Neural crest cell (in vitro differentiated cells): Measurements from ENCODE around the gene IFIT2. TPM values are rescaled to one million over a fixed set of nuclear protein-coding genes. Genes with fewer than 3 reads are reported as not detected.
"Not testable (repeated sequence)": the region's sequence is repeated elsewhere in the genome, so short reads cannot be mapped to it uniquely, and the experiment has no call there.

Experiments
- DNase-seq: peaks from one replicate; pipeline ENCODE4 v3.0.0; 2021; ENCODE audit warnings: low read depth, mixed read lengths, low spot score
- H3K27ac Mint-ChIP-seq: one replicate; pipeline ENCODE4 v1.8.0; 2021; ENCODE audit warnings: mild to moderate bottlenecking, mixed read lengths; ENCODE audit not compliant: unreplicated experiment
- H3K27me3 Mint-ChIP-seq: 2 replicates; pipeline ENCODE4 v1.8.0; 2021; ENCODE audit warnings: low read depth, mild to moderate bottlenecking, mixed read lengths
- H3K36me3 Mint-ChIP-seq: 2 replicates; pipeline ENCODE4 v1.8.0; 2021; ENCODE audit warnings: low read depth, mild to moderate bottlenecking, mixed read lengths
- H3K4me1 Mint-ChIP-seq: 2 replicates; pipeline ENCODE4 v1.8.0; 2021; ENCODE audit warnings: mixed read lengths
- H3K4me3 Mint-ChIP-seq: one replicate; pipeline ENCODE4 v1.8.0; 2021; ENCODE audit warnings: mild to moderate bottlenecking, mixed read lengths
- H3K9me3 Mint-ChIP-seq: 2 replicates; pipeline ENCODE4 v1.8.0; 2021; ENCODE audit warnings: mixed read lengths
- CTCF ChIP-seq: fragments of 200-600 bp; sonication (generic); conservative IDR thresholded peaks from 2 replicates; pipeline ENCODE4 v1.5.0; 2021; ENCODE audit warnings: antibody characterized with exemption, mild to moderate bottlenecking
- total RNA-seq: library from RNA; stranded (reverse); gene quantifications from 2 replicates; pipeline ENCODE4 v1.2.1, GENCODE V29; 2021

The IFIT2 gene
- total RNA-seq, 1 donor from 2014 or later: 0.12 TPM

GRCh38 chr10:89327803-89328441, 26.1 kb downstream of the IFIT2 start, which contains the start of gene IFIT3:
IFIT3 (plus strand) TSS chr10:89327997; CDS start chr10:89328074, 77 bp downstream.
- Mint-ChIP-seq H3K4me3 (peak within 1 kb of the TSS; percentile 62), H3K9me3 (peaks cover 3% of the 10 kb centered on the region), H3K27ac (peak within 1 kb of the TSS; percentile 98), H3K36me3 (peaks cover 3% of the 10 kb centered on the region), H3K27me3 (no peaks in the 10 kb centered on the region), H3K4me1 (peaks cover 51% of the 10 kb centered on the region)
- DNase-seq: peak; percentile 12
- no peak for TF ChIP-seq CTCF

DNA sequence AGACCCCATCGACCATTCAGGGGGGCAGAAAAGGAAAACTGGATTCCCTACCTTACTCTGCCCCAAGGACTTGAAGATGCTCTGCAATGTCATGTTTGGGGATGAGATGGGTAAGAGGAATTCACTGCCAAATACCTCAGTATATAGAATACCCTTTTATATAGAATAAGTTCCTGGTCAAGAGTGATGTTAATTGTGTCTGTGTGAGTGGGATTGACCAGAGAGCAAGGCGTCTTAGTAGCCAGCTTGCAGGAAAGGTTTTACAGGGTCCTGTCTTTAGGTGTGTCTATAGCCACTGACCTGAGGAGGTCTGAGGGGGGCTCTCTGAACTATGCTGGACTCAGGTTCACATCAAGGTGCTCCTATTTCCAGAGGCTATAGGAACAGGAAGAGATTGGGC, 27.3 kb downstream of the IFIT2 start:
- Mint-ChIP-seq H3K9me3 (no peaks in the 10 kb centered on the region), H3K4me1 (peaks cover 64% of the 10 kb centered on the region), H3K36me3 (no peaks in the 10 kb centered on the region), H3K27ac (no peak overlapping the region), H3K4me3 (no peak overlapping the region), H3K27me3 (no peaks in the 10 kb centered on the region)
- DNase-seq: no peak
- no peak for TF ChIP-seq CTCF

GRCh38 chr10:89330014-89330413, 28.2 kb downstream of the IFIT2 start:
- Mint-ChIP-seq H3K4me1 (peaks cover 65% of the 10 kb centered on the region), H3K27ac (peak overlapping the region; percentile 16)

DNA sequence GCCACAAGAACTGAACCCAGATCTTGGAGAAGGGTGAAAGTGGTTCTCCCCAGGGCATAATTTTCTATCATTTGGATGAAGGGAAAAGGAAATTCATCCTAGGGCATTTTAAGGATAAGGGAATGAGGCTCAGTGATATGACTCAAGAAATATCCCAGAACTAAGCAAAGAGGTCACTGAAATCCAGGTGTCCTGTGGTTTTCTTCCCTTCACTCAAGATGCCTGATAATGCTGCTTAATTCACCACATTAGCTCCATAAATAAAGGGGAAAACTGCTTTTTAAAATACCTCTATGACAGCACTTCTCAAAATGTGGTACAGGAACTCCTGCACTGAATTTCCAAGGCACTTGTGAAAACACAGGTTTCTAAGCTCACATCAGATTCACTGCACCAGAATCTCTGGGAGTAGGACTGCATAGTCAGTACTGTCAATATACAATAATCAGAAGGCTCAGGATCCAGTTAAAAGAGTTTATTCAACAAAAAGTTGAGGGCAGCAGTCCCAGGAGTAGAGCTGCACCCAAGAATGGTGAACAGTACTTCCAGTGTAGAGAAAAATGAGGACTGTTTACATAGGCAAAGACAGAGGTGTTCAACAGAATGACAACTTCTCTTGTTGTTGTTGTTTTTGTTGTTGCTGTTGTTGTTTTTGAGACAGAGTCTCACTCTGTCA, 28.8 kb downstream of the IFIT2 start:
- DNase-seq: no peak
- no peak overlapping the region for H3K27ac Mint-ChIP-seq
- no peaks in the 10 kb centered on the region for H3K36me3 Mint-ChIP-seq
- H3K4me3 Mint-ChIP-seq: no peak overlapping the region
- no peak for TF ChIP-seq CTCF
- peaks cover 65% of the 10 kb centered on the region for H3K4me1 Mint-ChIP-seq
- no peaks in the 10 kb centered on the region for H3K9me3 Mint-ChIP-seq
- no peaks in the 10 kb centered on the region for H3K27me3 Mint-ChIP-seq

More at GRCh38 chr10:89330014-89330413, 28.2 kb downstream of the IFIT2 start:
- H3K27me3 Mint-ChIP-seq, DNase-seq, H3K9me3 Mint-ChIP-seq, H3K36me3 Mint-ChIP-seq: not testable (repeated sequence)
- peak overlapping the region; percentile 50 for H3K4me3 Mint-ChIP-seq

DNA sequence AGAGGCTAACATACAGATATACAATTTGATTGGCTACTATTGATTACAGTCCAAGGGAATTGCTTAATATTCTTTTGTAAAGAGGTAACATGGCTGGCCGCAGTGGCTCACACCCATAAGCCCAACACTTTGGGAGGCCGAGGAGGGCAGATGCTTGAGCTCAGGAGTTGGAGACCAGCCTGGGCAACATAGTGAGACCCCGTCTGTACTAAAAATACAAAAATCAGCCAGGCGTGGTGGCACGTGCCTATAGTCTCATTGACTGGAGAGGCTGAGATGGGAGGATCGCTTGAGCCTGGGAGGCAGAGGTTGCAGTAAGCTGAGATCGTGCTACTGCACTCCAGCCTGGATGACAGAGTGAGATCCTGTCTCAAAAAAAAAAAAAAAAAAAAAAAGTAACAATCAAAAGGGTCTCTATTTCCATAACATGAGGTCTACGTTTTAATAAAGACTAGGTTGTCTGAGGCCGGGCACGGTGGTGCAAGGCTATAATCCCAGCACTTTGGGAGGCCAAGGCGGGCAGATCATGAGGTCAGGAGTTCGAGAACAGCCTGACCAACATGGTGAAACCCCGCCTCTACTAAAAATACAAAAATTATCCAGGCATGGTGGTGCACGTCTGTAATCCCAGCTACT, 29.8 kb downstream of the IFIT2 start:
- not testable (repeated sequence) for H3K27me3 Mint-ChIP-seq, DNase-seq, H3K27ac Mint-ChIP-seq, H3K4me3 Mint-ChIP-seq, H3K36me3 Mint-ChIP-seq, H3K9me3 Mint-ChIP-seq
- peaks cover 59% of the 10 kb centered on the region for H3K4me1 Mint-ChIP-seq

DNA sequence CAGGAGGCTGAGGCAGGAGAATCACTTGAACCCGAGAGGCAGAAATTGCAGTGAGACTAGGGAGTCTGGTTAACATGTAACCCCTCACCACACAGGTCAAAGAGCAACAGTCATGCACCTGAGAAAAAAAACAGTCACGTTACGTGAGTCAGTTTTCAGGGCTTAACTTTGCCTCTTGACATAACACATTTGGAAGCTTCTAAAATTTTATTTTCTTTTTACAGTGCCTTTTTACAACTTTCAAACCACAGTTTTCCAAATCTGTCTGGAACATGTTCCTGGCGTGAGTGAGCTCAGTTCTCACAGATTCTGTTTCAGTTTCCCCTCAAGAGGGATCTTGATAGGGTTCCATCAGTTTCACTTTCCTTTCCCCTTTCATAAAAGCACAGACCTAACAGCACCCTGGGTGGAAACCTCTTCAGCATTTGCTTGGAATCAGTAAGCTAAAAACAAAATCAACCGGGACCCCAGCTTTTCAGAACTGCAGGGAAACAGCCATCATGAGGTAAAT, 30.3 kb downstream of the IFIT2 start:
- peak overlapping the region; percentile 48 for H3K27ac Mint-ChIP-seq
- no peaks in the 10 kb centered on the region for H3K27me3 Mint-ChIP-seq
- peaks cover 55% of the 10 kb centered on the region for H3K4me1 Mint-ChIP-seq
- peak overlapping the region; percentile 12 for H3K4me3 Mint-ChIP-seq
- H3K9me3 Mint-ChIP-seq: no peaks in the 10 kb centered on the region
- H3K36me3 Mint-ChIP-seq: no peaks in the 10 kb centered on the region
- TF ChIP-seq CTCF: no peak
- no peak for DNase-seq
